OCI-LY3 (cell line): ENCODE measurements around the gene ENTREP1.

Source experiments
- CTCF ChIP-seq: fragments of 200-600, 300-600 bp; sonication (generic); IDR thresholded peaks from 2 replicates; pipeline ENCODE4 v1.5.1; 2014; ENCODE audit warnings: antibody characterized with exemption, low read length, low read depth
- EZH2phosphoT487 ChIP-seq: fragments of 200-600 bp; shearing (Covaris generic); IDR thresholded peaks from 2 replicates; pipeline ENCODE4 v1.6.1; 2018; ENCODE audit warnings: antibody characterized with exemption, mixed run types, low read depth

- TF ChIP-seq CTCF (no peak), EZH2phosphoT487 (no peak)
Observed at GRCh38 chr9:69376651-69377050, 51.6 kb downstream of the ENTREP1 start.
